Ishikawa (cell line): ENCODE data around the gene GDI1.

Experiments
- CEBPB ChIP-seq: IDR thresholded peaks from 2 replicates; pipeline ENCODE4 v1.6.1; 2012
- CREB1 ChIP-seq: IDR thresholded peaks from 2 replicates; pipeline ENCODE4 v1.6.1; 2012; ENCODE audit warnings: low read depth
- EGR1 ChIP-seq: IDR thresholded peaks from 2 replicates; pipeline ENCODE4 v1.6.1; 2012
- EP300 ChIP-seq: IDR thresholded peaks from 2 replicates; pipeline ENCODE4 v1.6.1; 2012; ENCODE audit warnings: borderline replicate concordance
- FOXM1 ChIP-seq: IDR thresholded peaks from 2 replicates; pipeline ENCODE4 v1.6.1; 2012; ENCODE audit warnings: low read depth, borderline replicate concordance
- NFIC ChIP-seq: IDR thresholded peaks from 2 replicates; pipeline ENCODE4 v1.6.1; 2012
- RAD21 ChIP-seq: IDR thresholded peaks from 2 replicates; pipeline ENCODE4 v1.6.1; 2012; ENCODE audit warnings: low read depth
- TAF1 ChIP-seq: IDR thresholded peaks from 2 replicates; pipeline ENCODE4 v1.6.1; 2012; ENCODE audit warnings: low read depth, mild to moderate bottlenecking
- TCF12 ChIP-seq: IDR thresholded peaks from 2 replicates; pipeline ENCODE4 v1.6.1; 2012; ENCODE audit warnings: low read depth
- TEAD4 ChIP-seq: IDR thresholded peaks from 2 replicates; pipeline ENCODE4 v1.6.1; 2012
- YY1 ChIP-seq: IDR thresholded peaks from 2 replicates; pipeline ENCODE4 v1.6.1; 2012; ENCODE audit warnings: low read depth
- ZBTB7A ChIP-seq: IDR thresholded peaks from 2 replicates; pipeline ENCODE4 v1.6.1; 2012; ENCODE audit warnings: low read depth
- TF ChIP-seq, protein P1 (sequence below): IDR thresholded peaks from 2 replicates; pipeline ENCODE4 v1.6.1; 2012; ENCODE audit warnings: low read depth, mild to moderate bottlenecking
- TF ChIP-seq, protein P2 (sequence below): IDR thresholded peaks from 2 replicates; pipeline ENCODE4 v1.6.1; 2012
- TF ChIP-seq, protein P3 (sequence below): IDR thresholded peaks from 2 replicates; pipeline ENCODE4 v1.6.1; 2012

GDI1 gene

GRCh38 chrX:154460326-154460725, 23.4 kb downstream of the GDI1 start:
- TF ChIP-seq TCF12 (no peak), EP300 (no peak), NFIC (no peak)
- TF ChIP-seq, protein P1, sequence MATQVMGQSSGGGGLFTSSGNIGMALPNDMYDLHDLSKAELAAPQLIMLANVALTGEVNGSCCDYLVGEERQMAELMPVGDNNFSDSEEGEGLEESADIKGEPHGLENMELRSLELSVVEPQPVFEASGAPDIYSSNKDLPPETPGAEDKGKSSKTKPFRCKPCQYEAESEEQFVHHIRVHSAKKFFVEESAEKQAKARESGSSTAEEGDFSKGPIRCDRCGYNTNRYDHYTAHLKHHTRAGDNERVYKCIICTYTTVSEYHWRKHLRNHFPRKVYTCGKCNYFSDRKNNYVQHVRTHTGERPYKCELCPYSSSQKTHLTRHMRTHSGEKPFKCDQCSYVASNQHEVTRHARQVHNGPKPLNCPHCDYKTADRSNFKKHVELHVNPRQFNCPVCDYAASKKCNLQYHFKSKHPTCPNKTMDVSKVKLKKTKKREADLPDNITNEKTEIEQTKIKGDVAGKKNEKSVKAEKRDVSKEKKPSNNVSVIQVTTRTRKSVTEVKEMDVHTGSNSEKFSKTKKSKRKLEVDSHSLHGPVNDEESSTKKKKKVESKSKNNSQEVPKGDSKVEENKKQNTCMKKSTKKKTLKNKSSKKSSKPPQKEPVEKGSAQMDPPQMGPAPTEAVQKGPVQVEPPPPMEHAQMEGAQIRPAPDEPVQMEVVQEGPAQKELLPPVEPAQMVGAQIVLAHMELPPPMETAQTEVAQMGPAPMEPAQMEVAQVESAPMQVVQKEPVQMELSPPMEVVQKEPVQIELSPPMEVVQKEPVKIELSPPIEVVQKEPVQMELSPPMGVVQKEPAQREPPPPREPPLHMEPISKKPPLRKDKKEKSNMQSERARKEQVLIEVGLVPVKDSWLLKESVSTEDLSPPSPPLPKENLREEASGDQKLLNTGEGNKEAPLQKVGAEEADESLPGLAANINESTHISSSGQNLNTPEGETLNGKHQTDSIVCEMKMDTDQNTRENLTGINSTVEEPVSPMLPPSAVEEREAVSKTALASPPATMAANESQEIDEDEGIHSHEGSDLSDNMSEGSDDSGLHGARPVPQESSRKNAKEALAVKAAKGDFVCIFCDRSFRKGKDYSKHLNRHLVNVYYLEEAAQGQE, result no peak

- no peak for TF ChIP-seq TAF1
- TF ChIP-seq, protein P2, sequence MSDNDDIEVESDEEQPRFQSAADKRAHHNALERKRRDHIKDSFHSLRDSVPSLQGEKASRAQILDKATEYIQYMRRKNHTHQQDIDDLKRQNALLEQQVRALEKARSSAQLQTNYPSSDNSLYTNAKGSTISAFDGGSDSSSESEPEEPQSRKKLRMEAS, result no peak
- no peak for TF ChIP-seq NFIC
- TF ChIP-seq TCF12, result no peak
- TF ChIP-seq, protein P3, sequence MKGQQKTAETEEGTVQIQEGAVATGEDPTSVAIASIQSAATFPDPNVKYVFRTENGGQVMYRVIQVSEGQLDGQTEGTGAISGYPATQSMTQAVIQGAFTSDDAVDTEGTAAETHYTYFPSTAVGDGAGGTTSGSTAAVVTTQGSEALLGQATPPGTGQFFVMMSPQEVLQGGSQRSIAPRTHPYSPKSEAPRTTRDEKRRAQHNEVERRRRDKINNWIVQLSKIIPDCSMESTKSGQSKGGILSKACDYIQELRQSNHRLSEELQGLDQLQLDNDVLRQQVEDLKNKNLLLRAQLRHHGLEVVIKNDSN, result no peak
Measured at GRCh38 chrX:154462396-154462795, 25.4 kb downstream of the GDI1 start.

DNA sequence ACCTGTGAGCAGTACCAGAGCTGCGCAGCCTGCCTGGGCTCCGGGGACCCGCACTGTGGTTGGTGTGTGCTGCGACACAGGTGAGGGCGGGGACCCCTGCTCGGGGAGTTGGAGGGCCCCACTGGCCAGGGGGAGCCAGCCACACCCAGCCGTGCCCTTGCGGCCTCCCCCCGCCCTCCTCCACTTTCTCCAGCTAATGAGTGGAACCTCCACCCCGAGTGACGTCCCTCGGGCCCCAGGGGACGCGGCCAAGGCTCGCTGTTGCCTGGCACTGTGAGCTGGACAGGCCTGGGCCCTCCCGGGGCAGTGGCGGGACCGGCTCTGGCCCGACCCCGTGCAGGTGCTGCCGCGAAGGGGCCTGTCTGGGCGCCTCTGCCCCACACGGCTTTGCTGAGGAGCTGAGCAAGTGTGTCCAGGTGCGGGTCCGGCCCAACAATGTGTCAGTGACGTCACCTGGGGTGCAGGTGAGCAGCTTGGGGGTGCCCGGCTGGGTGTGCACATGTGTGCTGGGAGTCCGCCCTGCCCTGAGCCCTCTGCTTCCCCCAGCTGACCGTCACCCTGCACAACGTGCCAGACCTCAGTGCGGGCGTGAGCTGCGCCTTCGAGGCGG, 26.8 kb downstream of the GDI1 start:
- TF ChIP-seq TEAD4 (no peak), TAF1 (no peak), EP300 (no peak), RAD21 (no peak), NFIC (no peak), FOXM1 (no peak), CEBPB (no peak), ZBTB7A (no peak), CREB1 (no peak), TCF12 (no peak), YY1 (no peak), EGR1 (no peak)
- TF ChIP-seq, protein P2, result no peak
- TF ChIP-seq, protein P1, result no peak
- TF ChIP-seq, protein P3, result no peak

DNA sequence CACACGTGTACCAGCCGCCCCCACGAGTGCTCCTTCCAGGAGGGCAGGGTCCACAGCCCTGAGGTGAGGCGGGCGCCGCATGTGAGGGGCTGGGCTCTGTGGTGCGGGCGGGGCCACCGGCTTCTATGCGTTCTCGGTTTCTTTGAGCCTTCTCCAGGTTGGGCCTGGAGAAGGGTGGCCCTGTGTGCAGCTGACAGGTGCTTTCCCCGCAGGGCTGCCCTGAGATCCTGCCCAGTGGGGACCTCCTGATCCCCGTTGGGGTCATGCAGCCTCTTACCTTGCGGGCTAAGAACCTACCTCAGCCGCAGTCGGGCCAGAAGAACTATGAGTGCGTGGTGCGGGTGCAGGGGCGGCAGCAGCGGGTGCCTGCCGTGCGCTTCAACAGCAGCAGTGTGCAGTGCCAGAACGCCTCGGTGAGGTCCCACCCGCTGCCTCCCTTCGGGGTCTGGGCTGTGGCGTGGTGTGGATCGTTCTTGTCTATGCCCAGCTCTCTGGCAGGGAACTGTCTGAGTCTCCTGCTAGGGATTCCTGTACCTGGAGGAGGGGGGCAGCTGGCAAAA, 27.9 kb downstream of the GDI1 start:
- TF ChIP-seq EGR1 (no peak), YY1 (no peak), TEAD4 (no peak), TCF12 (no peak), TAF1 (no peak), EP300 (no peak), CREB1 (no peak)
- TF ChIP-seq, protein P2, result no peak

- TF ChIP-seq, protein P1, result no peak
- TF ChIP-seq TAF1, result no peak
- TF ChIP-seq, protein P2, result no peak
- TF ChIP-seq ZBTB7A, result no peak
- TF ChIP-seq FOXM1, result no peak
- no peak for TF ChIP-seq EGR1
- no peak for TF ChIP-seq CEBPB
- TF ChIP-seq, protein P3, result no peak
- TF ChIP-seq EP300, result no peak
- no peak for TF ChIP-seq RAD21
- no peak for TF ChIP-seq TCF12
- TF ChIP-seq YY1, result no peak
Measured at GRCh38 chrX:154465601-154466000, 28.6 kb downstream of the GDI1 start.
